HCT116 (cell line): ENCODE data around the gene IRX6.

Source experiments
- CTCF ChIP-seq, 3 experiments: fragments of 200-600 bp in 1 of 3; sonication (generic) in 1 of 3; IDR thresholded peaks in 2 of 3; conservative IDR thresholded peaks in 1 of 3; 2 replicates each; pipeline ENCODE4 v1.5.1; 2012 to 2017; ENCODE audit warnings: low read depth in 2 of 3, low read length in 2 of 3, antibody characterized with exemption in 1 of 3, borderline replicate concordance in 1 of 3, control low read depth in 1 of 3, mild to moderate bottlenecking in 1 of 3, mixed read lengths in 1 of 3, mixed run types in 1 of 3, moderate library complexity in 1 of 3; ENCODE audit not compliant: insufficient read depth in 1 of 3
- POLR2A ChIP-seq: IDR thresholded peaks from 2 replicates; pipeline ENCODE4 v1.7.0; 2011; ENCODE audit warnings: borderline replicate concordance; ENCODE audit not compliant: insufficient read depth, insufficient read length; ENCODE audit errors: extremely low read depth

GRCh38 chr16:55302635-55303034 lies 21.4 kb upstream of the IRX6 start:
- TF ChIP-seq POLR2A (no peak), CTCF (IDR thresholded peaks at IDR 0.05 in 2 of 3, conservative IDR thresholded peaks at IDR 0.05 in 1 of 3; ENCODE audit: borderline replicate concordance in 1 of 3, insufficient read depth in 1 of 3, low read depth in 2 of 3, low read length in 2 of 3) (no peak)
